HL-60 (cell line): ENCODE results near the gene HS3ST5.

Source experiments
- CTCF ChIP-seq: IDR thresholded peaks from one replicate; pipeline ENCODE4 v1.5.1; 2011; ENCODE audit warnings: low read length, control low read depth, inconsistent platforms; ENCODE audit not compliant: insufficient read depth
- POLR2AphosphoS5 ChIP-seq: IDR thresholded peaks from 2 replicates; pipeline ENCODE4 v1.6.1; 2012; ENCODE audit warnings: low read depth
- REST ChIP-seq: IDR thresholded peaks from 2 replicates; pipeline ENCODE4 v1.6.1; 2012; ENCODE audit warnings: low read depth; ENCODE audit not compliant: insufficient replicate concordance
- SPI1 ChIP-seq: IDR thresholded peaks from 2 replicates; pipeline ENCODE4 v1.6.1; 2012; ENCODE audit warnings: low read depth, mild to moderate bottlenecking, borderline replicate concordance

GRCh38 chr6:114040871-114041270 is 302.0 kb downstream of the HS3ST5 start:
- no peak for TF ChIP-seq CTCF
- TF ChIP-seq REST = no peak
- TF ChIP-seq POLR2AphosphoS5 = no peak
- no peak for TF ChIP-seq SPI1
